ENCODE results near the gene SLC23A2.
"Not testable (repeated sequence)": the region's sequence is repeated elsewhere in the genome, so short reads cannot be mapped to it uniquely, and the experiment has no call there.

The SLC23A2 gene

DNA sequence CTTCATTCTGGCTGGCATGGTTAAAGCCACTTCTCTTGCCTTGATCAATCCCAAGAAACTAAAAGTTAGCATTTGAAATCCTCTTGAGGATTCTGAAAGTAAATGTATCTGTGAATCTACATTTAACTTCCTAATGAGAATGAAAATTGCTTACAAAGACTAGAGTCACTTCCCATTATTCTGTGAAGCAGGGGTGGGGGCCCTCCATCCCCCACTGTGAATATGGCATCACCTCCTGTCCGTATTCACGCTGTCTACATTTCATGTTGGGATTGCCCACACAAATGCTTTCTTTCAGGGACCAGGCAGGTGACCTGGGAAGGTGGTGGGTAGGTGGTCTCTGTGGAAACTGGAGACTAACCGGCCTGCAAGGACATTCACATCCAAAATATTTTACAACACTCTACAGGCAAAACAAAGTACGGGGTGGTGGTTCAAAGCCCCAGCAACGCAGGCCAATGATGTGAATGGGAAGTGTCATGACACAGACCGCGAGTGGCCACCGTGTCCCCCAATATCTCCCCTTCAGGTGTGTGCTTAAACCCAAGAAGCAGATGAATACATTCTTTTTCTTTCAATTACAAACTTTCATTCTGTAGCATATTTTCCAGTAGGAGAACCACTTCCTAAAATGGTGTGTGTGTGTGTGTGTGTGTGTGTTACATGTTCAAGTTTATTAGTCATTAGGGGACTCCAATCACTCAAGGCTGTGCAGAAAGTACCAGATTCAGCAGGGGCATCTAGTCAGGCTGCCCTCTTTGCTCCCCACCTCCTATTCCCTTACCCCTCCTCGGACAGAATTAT lies 147.4 kb downstream of the SLC23A2 start:
- ATAC-seq (ENCODE audit: low read depth) (no peak), DNase-seq (ENCODE audit: low spot score) (no peak)
- no peak overlapping the region for H3K27ac ChIP-seq (ENCODE audit: poor library complexity, severe bottlenecking)
- no peaks in the 10 kb centered on the region for H3K27me3 ChIP-seq (ENCODE audit: insufficient read depth, poor library complexity, severe bottlenecking)
- H3K36me3 ChIP-seq (ENCODE audit: low read depth) = peaks cover 14% of the 10 kb centered on the region
- no peaks in the 10 kb centered on the region for H3K4me1 ChIP-seq (ENCODE audit: insufficient read depth, poor library complexity, severe bottlenecking)
- no peaks in the 10 kb centered on the region for H3K9me3 ChIP-seq (ENCODE audit: severe bottlenecking)
- H3K4me3 ChIP-seq (ENCODE audit: severe bottlenecking) = no peak overlapping the region
- TF ChIP-seq, protein P1, sequence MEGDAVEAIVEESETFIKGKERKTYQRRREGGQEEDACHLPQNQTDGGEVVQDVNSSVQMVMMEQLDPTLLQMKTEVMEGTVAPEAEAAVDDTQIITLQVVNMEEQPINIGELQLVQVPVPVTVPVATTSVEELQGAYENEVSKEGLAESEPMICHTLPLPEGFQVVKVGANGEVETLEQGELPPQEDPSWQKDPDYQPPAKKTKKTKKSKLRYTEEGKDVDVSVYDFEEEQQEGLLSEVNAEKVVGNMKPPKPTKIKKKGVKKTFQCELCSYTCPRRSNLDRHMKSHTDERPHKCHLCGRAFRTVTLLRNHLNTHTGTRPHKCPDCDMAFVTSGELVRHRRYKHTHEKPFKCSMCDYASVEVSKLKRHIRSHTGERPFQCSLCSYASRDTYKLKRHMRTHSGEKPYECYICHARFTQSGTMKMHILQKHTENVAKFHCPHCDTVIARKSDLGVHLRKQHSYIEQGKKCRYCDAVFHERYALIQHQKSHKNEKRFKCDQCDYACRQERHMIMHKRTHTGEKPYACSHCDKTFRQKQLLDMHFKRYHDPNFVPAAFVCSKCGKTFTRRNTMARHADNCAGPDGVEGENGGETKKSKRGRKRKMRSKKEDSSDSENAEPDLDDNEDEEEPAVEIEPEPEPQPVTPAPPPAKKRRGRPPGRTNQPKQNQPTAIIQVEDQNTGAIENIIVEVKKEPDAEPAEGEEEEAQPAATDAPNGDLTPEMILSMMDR (IDR thresholded peaks at IDR 0.05; ENCODE audit: poor library complexity, severe bottlenecking) = no peak

DNA sequence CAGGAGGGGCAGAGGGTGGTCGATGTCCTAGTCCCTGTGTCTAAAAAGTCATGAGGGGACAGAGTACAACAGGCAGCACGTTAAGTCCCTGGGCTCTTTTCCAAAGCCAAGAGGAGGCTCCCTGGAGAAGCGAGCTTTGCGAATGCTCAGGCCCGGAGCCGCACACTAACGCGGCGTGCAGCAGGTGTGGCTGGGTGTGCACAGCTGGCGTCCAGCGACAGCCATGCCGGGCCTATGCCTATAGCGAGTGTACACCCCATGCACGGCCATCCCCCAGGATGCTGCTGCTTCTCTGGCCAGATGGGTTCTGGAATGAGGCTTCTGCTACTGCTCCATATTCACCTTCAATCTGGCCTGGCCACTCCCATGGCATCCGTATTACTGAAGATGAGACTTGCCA lies 148.3 kb downstream of the SLC23A2 start:
- ATAC-seq (ENCODE audit: low read depth) = no peak
- H3K36me3 ChIP-seq (ENCODE audit: low read depth) = peaks cover 7% of the 10 kb centered on the region; the same call in 1 of the 2 replicates
- TF ChIP-seq, protein P1 (IDR thresholded peaks at IDR 0.05; ENCODE audit: poor library complexity, severe bottlenecking) = no peak

DNA sequence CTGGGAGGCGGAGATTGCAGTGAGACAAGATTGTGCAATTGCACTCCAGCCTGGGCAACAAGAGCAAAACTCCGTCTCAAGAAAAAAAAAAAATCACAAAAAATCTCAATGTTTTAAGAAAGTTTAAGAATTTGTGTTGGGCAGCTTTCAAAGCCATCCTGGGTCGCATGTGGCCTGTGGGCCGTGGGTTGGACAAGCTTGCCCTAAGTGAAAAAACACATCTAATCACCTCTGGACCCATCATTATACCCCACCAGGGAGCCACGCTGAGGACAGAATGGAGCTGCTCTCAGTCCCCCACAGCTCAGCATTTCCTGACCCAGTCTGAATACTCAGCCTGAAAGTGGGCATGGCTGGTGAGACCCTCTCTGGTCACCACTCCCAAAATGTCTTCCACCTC lies 150.3 kb downstream of the SLC23A2 start:
- DNase-seq (ENCODE audit: low spot score) (no peak), ATAC-seq (ENCODE audit: low read depth) (no peak)
- H3K27me3 ChIP-seq (ENCODE audit: insufficient read depth, poor library complexity, severe bottlenecking) = no peaks in the 10 kb centered on the region
- H3K9me3 ChIP-seq (ENCODE audit: severe bottlenecking) = no peaks in the 10 kb centered on the region
- H3K27ac ChIP-seq (ENCODE audit: poor library complexity, severe bottlenecking) = no peak overlapping the region
- TF ChIP-seq, protein P1 (IDR thresholded peaks at IDR 0.05; ENCODE audit: poor library complexity, severe bottlenecking) = no peak
- H3K36me3 ChIP-seq (ENCODE audit: low read depth) = 0 out of 2 replicates have a peak, but pooled peaks cover 5% of the 10 kb centered on the region
- H3K4me1 ChIP-seq (ENCODE audit: insufficient read depth, poor library complexity, severe bottlenecking) = no peaks in the 10 kb centered on the region
- no peak overlapping the region for H3K4me3 ChIP-seq (ENCODE audit: severe bottlenecking)

More for the DNA sequence above, 148.3 kb downstream of the SLC23A2 start:
- Histone ChIP-seq H3K4me3 (ENCODE audit: severe bottlenecking) (no peak overlapping the region), H3K9me3 (ENCODE audit: severe bottlenecking) (no peaks in the 10 kb centered on the region), H3K4me1 (ENCODE audit: insufficient read depth, poor library complexity, severe bottlenecking) (no peaks in the 10 kb centered on the region), H3K27ac (ENCODE audit: poor library complexity, severe bottlenecking) (no peak overlapping the region), H3K27me3 (ENCODE audit: insufficient read depth, poor library complexity, severe bottlenecking) (no peaks in the 10 kb centered on the region)
- DNase-seq (ENCODE audit: low spot score) = no peak

DNA sequence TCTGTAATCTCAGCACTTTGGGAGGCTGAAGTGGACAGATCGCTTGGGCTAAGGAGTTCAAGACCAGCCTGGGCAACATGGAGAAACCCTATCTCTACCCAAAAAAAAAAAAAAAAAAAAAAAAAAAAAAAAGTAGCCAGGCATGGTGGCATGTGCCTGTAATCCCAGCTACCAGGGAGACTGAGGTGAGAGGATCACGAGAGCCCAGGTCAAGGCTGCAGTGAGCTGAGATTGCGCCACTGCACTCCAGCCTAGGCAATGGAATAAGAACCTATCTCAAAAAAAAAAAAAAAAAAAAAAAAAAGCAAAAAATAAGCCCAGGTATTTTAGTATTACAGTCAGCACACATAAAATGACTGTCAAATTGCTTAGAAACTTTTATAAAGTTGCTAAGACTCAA lies 152.5 kb downstream of the SLC23A2 start:
- H3K27me3 ChIP-seq (ENCODE audit: insufficient read depth, poor library complexity, severe bottlenecking); H3K27ac ChIP-seq (ENCODE audit: poor library complexity, severe bottlenecking); H3K4me3 ChIP-seq (ENCODE audit: severe bottlenecking); H3K36me3 ChIP-seq (ENCODE audit: low read depth); H3K9me3 ChIP-seq (ENCODE audit: severe bottlenecking); H3K4me1 ChIP-seq (ENCODE audit: insufficient read depth, poor library complexity, severe bottlenecking); DNase-seq (ENCODE audit: low spot score); ATAC-seq (ENCODE audit: low read depth): not testable (repeated sequence)

DNA sequence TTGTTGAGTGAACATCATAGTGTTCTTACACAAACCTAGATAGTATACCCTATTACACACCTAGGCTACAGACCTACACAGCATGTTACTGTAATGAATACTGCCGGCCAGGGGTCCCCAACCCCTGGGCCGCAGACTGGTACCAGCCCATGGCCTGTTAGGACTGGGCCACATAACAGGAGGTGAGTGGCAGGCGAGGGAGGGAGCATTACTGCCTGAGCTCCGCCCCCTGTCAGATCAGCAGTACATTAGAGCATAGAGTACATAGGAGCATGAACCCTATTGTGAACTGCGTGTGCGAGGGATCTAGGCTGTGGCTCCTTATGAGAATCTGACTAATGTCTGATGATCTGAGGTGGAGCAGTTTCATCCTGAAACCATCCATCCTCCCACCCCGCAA lies 153.3 kb downstream of the SLC23A2 start:
- DNase-seq (ENCODE audit: low spot score) (no peak), ATAC-seq (ENCODE audit: low read depth) (no peak)
- Histone ChIP-seq H3K9me3 (ENCODE audit: severe bottlenecking) (no peaks in the 10 kb centered on the region), H3K27ac (ENCODE audit: poor library complexity, severe bottlenecking) (no peak overlapping the region), H3K4me3 (ENCODE audit: severe bottlenecking) (no peak overlapping the region), H3K36me3 (ENCODE audit: low read depth) (no peaks in the 10 kb centered on the region), H3K4me1 (ENCODE audit: insufficient read depth, poor library complexity, severe bottlenecking) (no peaks in the 10 kb centered on the region), H3K27me3 (ENCODE audit: insufficient read depth, poor library complexity, severe bottlenecking) (no peaks in the 10 kb centered on the region)
- TF ChIP-seq, protein P1 (IDR thresholded peaks at IDR 0.05; ENCODE audit: poor library complexity, severe bottlenecking) = no peak
